Lung (tissue), 12 donors: ENCODE data around the gene CMIP. TPM values are rescaled to one million over a fixed set of nuclear protein-coding genes. Genes with fewer than 3 reads are reported as not detected.

Experiments
- ATAC-seq: fragments of 200-7000 bp; cut with Tn5 transposase; one replicate; pipeline ENCODE4 v1.9.1; 2020; ENCODE audit warnings: moderate number of reproducible peaks; ENCODE audit not compliant: insufficient read depth, low FRiP score
- DNase-seq, 3 donors: peaks; one replicate each; pipeline ENCODE4 v3.0.0-alpha.2; 2013 to 2017
- H3K27ac ChIP-seq, 2 donors: one replicate each; pipeline ENCODE4 v1.5.1; 2013; ENCODE audit warnings: mild to moderate bottlenecking in 2 of 2, moderate library complexity in 2 of 2, control low read depth in 1 of 2, inconsistent platforms in 1 of 2, low read depth in 1 of 2, low read length in 1 of 2
- H3K27me3 ChIP-seq, 3 donors: one replicate each; pipeline ENCODE4 v1.5.1; 2013; ENCODE audit warnings: low read length in 2 of 3; ENCODE audit not compliant: control insufficient read depth in 3 of 3, insufficient read depth in 3 of 3
- H3K36me3 ChIP-seq, 4 donors: one replicate each; pipeline ENCODE4 v1.5.1; 2013; ENCODE audit warnings: low read length in 4 of 4, mild to moderate bottlenecking in 1 of 4, moderate library complexity in 1 of 4; ENCODE audit not compliant: control insufficient read depth in 4 of 4, insufficient read depth in 4 of 4
- H3K4me1 ChIP-seq, 5 donors: one replicate each; pipeline ENCODE4 v1.5.1; 2013; ENCODE audit warnings: low read length in 5 of 5, mild to moderate bottlenecking in 2 of 5, moderate library complexity in 1 of 5; ENCODE audit not compliant: control insufficient read depth in 5 of 5, insufficient read depth in 5 of 5
- H3K4me3 ChIP-seq: one replicate; pipeline ENCODE4 v1.5.1; 2013; ENCODE audit warnings: mild to moderate bottlenecking, control low read depth, moderate library complexity
- H3K9ac ChIP-seq, 2 donors: one replicate each; pipeline ENCODE4 v1.5.1; 2013; ENCODE audit warnings: low read length in 2 of 2, control low read depth in 1 of 2; ENCODE audit not compliant: insufficient read depth in 1 of 2
- H3K9me3 ChIP-seq, 4 donors: one replicate each; pipeline ENCODE4 v1.5.1; 2013; ENCODE audit warnings: low read length in 3 of 4, mild to moderate bottlenecking in 1 of 4, moderate library complexity in 1 of 4; ENCODE audit not compliant: control insufficient read depth in 4 of 4, insufficient read depth in 3 of 4
- WGBS, 2 donors: extraction: QIAGEN DNeasy Blood & Tissue Kit; methylation state at CpG; one replicate each; pipeline ENCODE4 v1.1.7; 2013; 5-methylcytosine and 5-hydroxymethylcytosine counted together
- polyA plus RNA-seq, 2 donors: library from polyadenylated mRNA; stranded (reverse); fragments of 200-250 nt; gene quantifications; one replicate each; pipeline ENCODE4 v1.2.1, GENCODE V29; 2013
- total RNA-seq, 2 donors: library from RNA; depleted of rRNA in 1 of 2; stranded (reverse); fragments of >200 nt in 1 of 2; gene quantifications; one replicate each; pipeline ENCODE4 v1.2.1, GENCODE V29; 2014 to 2021
- TF ChIP-seq, protein P1 (sequence below): IDR thresholded peaks from 2 replicates; pipeline ENCODE4 v1.5.1; 2012; ENCODE audit warnings: mild to moderate bottlenecking; ENCODE audit errors: control extremely low read depth, extremely low read depth
- donor health status: control.
- donor health status: control.
- donor health status: Bipolar disorder and iron deficiency.
- donor health status: healthy.
- donor health status: DM: yes; HTN: yes; CAD: no.

The CMIP gene
- total and polyA plus RNA-seq, 4 donors: 11.8 to 80.5 (median 48.6) TPM

DNA sequence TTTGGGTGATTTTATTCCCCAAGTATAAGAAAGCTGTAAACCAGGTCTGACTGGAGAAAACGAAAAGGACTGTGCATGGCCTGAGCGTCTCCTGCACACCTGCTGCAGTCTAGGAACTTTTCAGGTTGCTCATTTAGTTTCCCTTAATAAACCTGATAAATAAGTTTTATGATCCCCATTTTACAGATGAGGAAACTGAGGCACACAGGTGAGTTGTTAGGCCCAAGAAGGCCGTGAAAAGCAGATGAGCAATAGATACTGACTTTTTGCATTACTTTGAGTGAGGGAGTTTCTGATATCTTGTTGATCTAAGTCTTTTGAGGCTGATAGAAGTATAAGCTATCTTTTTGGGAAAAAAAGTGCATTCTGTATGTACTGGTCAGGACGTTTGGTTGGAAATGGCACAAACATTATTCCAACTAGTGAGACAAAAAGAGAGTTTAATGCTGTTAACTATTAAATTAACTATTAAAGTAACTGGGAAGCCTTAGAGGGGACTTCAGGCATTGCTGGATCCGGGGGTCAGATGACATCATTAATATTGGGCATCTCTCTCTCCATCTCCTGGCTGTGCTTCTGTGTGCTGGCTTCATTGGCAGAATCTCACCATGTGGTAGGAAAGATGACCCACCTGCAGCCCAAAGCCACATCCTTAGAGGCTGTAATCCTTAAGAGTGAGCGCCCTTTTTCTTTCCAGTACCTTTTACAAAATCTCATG, 163.4 kb downstream of the CMIP start:
- Histone ChIP-seq H3K36me3 (peaks cover 0 to 10% (median 4%) of the 10 kb centered on the region in 4 donors), H3K27ac (no peak overlapping the region), H3K9ac (no peak overlapping the region), H3K4me1 (peaks cover 0 to 29% (median 18%) of the 10 kb centered on the region in 5 donors), H3K4me3 (no peak overlapping the region), H3K27me3 (no peaks in the 10 kb centered on the region), H3K9me3 (no peaks in the 10 kb centered on the region)
- WGBS, 2 donors: 93 to 94% methylated on average over 6 of the region's 6 CpGs
- ATAC-seq (no peak), DNase-seq (no peak)
- TF ChIP-seq, protein P1, sequence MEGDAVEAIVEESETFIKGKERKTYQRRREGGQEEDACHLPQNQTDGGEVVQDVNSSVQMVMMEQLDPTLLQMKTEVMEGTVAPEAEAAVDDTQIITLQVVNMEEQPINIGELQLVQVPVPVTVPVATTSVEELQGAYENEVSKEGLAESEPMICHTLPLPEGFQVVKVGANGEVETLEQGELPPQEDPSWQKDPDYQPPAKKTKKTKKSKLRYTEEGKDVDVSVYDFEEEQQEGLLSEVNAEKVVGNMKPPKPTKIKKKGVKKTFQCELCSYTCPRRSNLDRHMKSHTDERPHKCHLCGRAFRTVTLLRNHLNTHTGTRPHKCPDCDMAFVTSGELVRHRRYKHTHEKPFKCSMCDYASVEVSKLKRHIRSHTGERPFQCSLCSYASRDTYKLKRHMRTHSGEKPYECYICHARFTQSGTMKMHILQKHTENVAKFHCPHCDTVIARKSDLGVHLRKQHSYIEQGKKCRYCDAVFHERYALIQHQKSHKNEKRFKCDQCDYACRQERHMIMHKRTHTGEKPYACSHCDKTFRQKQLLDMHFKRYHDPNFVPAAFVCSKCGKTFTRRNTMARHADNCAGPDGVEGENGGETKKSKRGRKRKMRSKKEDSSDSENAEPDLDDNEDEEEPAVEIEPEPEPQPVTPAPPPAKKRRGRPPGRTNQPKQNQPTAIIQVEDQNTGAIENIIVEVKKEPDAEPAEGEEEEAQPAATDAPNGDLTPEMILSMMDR: no peak

DNA sequence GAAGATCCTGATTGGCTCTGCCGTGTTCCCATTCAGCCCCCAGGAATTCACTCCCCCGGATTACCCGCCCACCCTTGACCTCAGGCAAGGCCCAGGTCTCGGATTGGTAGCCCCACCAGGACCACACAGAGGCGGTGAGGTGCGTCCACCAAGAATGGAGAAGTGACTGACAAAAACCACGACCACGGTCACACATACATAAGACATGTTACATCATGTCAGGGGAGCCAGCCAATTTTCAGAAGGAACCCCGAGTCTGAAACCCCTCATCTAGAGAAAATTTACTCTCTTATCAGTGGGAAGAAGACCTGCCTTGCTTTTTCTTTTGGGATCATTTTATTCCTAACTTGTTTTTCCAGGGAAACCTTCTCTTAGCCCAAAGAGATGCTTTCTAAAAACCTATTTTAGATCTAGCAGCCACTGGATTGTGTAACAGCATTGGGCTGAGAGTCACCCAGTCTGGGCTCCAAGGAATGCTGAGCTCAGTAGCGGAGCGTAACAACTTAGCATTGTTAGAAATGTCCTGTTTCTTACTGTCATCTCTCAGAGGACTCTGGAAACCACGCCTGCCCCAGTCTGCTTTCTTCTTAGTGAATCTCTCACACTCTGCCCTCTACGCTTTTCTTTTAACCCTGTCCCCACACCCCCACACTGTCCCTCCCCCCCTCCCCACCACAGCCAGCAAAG, 164.1 kb downstream of the CMIP start:
- TF ChIP-seq, protein P1: no peak
- peaks cover 0 to 36% (median 21%) of the 10 kb centered on the region in 5 donors for H3K4me1 ChIP-seq
- no peak overlapping the region for H3K9ac ChIP-seq
- 45 to 70% methylated on average over 13 of the region's 13 CpGs for WGBS, 2 donors
- DNase-seq (peak in 1 of 3 donors; percentile 43), ATAC-seq (no peak)
- peaks cover 0 to 10% (median 4%) of the 10 kb centered on the region in 4 donors for H3K36me3 ChIP-seq
- no peaks in the 10 kb centered on the region for H3K9me3 ChIP-seq
- no peak overlapping the region for H3K27ac ChIP-seq
- no peaks in the 10 kb centered on the region for H3K27me3 ChIP-seq
- H3K4me3 ChIP-seq: no peak overlapping the region

DNA sequence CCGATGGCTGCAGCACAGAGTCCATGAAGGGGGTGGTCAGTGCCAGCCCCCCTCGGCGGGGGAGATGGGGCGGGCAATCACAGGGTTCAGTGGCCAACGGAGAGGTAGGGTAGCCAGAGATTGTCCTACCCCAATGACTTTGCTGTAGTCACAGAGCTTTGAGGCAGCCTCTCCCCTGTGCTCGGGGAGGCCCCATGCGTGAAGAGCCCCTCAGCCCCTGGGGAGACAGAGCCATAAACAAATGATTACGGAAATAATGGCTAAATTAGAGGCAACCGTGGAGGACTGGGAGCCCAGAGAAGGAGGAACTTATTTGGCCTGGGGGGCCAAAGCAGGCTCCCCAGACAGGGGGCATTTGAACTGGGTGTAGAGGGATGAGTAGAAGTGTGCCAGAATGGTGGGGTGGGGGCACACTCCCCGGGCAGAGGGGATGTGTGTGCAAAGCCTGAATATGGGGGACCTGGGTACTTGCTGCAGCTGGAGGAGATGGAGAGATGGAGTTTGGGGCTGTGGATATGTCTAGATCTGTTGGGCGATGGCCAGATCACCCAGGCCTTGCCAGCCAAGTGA, 164.8 kb downstream of the CMIP start:
- WGBS, 2 donors: 91 to 95% methylated on average over 11 of the region's 11 CpGs
- peaks cover 0 to 10% (median 4%) of the 10 kb centered on the region in 4 donors for H3K36me3 ChIP-seq
- no peak for ATAC-seq

More for the DNA sequence above, 164.8 kb downstream of the CMIP start:
- no peak overlapping the region for H3K9ac ChIP-seq
- peak overlapping the region in 1 of 2 donors; percentile 21 for H3K27ac ChIP-seq
- DNase-seq: no peak
- peaks cover 0 to 36% (median 23%) of the 10 kb centered on the region in 5 donors for H3K4me1 ChIP-seq
- TF ChIP-seq, protein P1: no peak
- no peaks in the 10 kb centered on the region for H3K27me3 ChIP-seq
- no peaks in the 10 kb centered on the region for H3K9me3 ChIP-seq
- no peak overlapping the region for H3K4me3 ChIP-seq
